GM21576 (cell line): Measurements from ENCODE around the gene FOXB1.

Experiments
- ATAC-seq: cut with Tn5 transposase; IDR thresholded peaks from one replicate; pipeline ENCODE4 v1.9.1; 2021; ENCODE audit warnings: mild to moderate bottlenecking, moderate library complexity; ENCODE audit not compliant: unreplicated experiment

FOXB1 gene

GRCh38 chr15:59998305-59998949 lies 5.7 kb upstream of the FOXB1 start:
- ATAC-seq = no peak

- no peak for ATAC-seq
Measured at GRCh38 chr15:59998950-59999611, 5.0 kb upstream of the FOXB1 start.

GRCh38 chr15:59999612-60000112 lies 4.4 kb upstream of the FOXB1 start:
- no peak for ATAC-seq

- ATAC-seq = no peak
Measured at GRCh38 chr15:60000113-60000823, 3.8 kb upstream of the FOXB1 start.

GRCh38 chr15:60000824-60001609 lies 3.1 kb upstream of the FOXB1 start:
- no peak for ATAC-seq

- no peak for ATAC-seq
Measured at GRCh38 chr15:60001610-60002527, 2.2 kb upstream of the FOXB1 start.

- ATAC-seq = no peak
Measured at GRCh38 chr15:60002528-60003218, 1.4 kb upstream of the FOXB1 start.

GRCh38 chr15:60003243-60004008 lies 685 bp upstream of the FOXB1 start:
- no peak for ATAC-seq

GRCh38 chr15:60004846-60005351 lies 788 bp downstream of the FOXB1 start:
- ATAC-seq = no peak

- peak; percentile 9 for ATAC-seq
Measured at GRCh38 chr15:60005352-60006202, 1.5 kb downstream of the FOXB1 start.

GRCh38 chr15:60006203-60006862 lies 2.2 kb downstream of the FOXB1 start:
- ATAC-seq = peak; percentile 65

- no peak for ATAC-seq
Measured at GRCh38 chr15:60006873-60007272, 2.8 kb downstream of the FOXB1 start.

- no peak for ATAC-seq
Measured at GRCh38 chr15:60009124-60009960, 5.2 kb downstream of the FOXB1 start.

- ATAC-seq = no peak
Measured at GRCh38 chr15:60009980-60010732, 6.0 kb downstream of the FOXB1 start.

- ATAC-seq = no peak
Measured at GRCh38 chr15:60010858-60011257, 6.7 kb downstream of the FOXB1 start.
